Retinal pigment epithelial cell (primary cell): ENCODE measurements around the gene CCDC134.

ENCODE experiments used
- DNase-seq: peaks from one replicate; pipeline ENCODE4 v3.0.0-alpha.2; 2010; ENCODE audit warnings: low read depth
- H3K4me3 ChIP-seq: 2 replicates; pipeline ENCODE4 v1.5.1; 2011; ENCODE audit warnings: mild to moderate bottlenecking, low read length, control low read depth, moderate library complexity
- TF ChIP-seq, protein P1 (sequence below): conservative IDR thresholded peaks from 2 replicates; pipeline ENCODE4 v1.5.1; 2011; ENCODE audit warnings: low read depth, low read length, control low read depth, inconsistent platforms

CCDC134 gene

GRCh38 chr22:41800348-41801146, at the start of gene CCDC134:
CCDC134 (plus strand) TSS chr22:41800679; CDS start chr22:41808891, 8,212 bp downstream.
- peak within 1 kb of the TSS; percentile 93 for H3K4me3 ChIP-seq
- peak; percentile 25 for DNase-seq
- TF ChIP-seq, protein P1, sequence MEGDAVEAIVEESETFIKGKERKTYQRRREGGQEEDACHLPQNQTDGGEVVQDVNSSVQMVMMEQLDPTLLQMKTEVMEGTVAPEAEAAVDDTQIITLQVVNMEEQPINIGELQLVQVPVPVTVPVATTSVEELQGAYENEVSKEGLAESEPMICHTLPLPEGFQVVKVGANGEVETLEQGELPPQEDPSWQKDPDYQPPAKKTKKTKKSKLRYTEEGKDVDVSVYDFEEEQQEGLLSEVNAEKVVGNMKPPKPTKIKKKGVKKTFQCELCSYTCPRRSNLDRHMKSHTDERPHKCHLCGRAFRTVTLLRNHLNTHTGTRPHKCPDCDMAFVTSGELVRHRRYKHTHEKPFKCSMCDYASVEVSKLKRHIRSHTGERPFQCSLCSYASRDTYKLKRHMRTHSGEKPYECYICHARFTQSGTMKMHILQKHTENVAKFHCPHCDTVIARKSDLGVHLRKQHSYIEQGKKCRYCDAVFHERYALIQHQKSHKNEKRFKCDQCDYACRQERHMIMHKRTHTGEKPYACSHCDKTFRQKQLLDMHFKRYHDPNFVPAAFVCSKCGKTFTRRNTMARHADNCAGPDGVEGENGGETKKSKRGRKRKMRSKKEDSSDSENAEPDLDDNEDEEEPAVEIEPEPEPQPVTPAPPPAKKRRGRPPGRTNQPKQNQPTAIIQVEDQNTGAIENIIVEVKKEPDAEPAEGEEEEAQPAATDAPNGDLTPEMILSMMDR, result no peak

DNA sequence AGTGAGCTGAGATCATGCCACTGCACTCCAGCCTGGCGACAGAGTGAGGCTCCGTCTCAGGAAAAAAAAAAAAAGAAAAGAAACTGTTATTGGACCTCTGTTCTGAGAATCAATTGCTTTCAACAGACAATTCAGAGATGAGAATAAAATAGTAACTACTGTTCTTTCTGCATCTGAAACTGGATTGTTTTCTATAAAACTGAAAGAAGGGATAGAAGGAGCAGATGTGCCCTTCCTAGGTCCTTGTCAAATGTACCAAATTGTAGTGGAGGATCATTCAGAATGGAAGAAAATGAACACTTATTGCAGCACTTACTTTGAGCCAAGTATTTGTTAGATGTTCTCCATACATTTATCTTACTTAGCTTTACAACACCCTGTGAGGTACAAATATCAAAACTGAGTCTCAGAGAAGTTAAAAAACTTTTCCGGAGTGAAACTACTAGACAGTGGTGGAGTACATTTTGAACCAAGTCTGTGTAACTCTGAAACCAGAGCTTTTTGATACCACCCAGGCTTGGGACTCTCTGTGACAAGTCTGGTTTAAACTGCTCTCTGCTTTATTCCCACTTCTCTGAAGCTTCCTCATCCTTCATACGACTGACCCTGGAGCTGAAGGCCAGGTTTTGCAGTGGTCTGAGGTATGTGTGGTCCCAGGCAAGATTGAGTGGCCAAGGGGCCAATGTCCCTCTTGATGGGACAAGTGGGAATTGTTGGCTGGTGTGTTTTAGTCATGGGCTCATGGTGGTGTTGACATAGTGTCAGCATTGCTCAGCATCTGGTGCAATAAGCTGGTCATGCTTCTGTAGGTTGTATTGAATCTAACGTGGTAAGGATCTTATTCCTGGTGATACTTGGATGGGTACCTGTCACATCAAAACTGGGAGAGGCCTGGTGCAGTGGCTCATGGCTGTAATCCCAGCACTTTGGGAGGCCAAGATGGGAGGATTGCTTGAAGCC, 48.2 kb upstream of the CCDC134 start:
- no peak overlapping the region for H3K4me3 ChIP-seq
- TF ChIP-seq, protein P1, result no peak
- DNase-seq, result no peak

DNA sequence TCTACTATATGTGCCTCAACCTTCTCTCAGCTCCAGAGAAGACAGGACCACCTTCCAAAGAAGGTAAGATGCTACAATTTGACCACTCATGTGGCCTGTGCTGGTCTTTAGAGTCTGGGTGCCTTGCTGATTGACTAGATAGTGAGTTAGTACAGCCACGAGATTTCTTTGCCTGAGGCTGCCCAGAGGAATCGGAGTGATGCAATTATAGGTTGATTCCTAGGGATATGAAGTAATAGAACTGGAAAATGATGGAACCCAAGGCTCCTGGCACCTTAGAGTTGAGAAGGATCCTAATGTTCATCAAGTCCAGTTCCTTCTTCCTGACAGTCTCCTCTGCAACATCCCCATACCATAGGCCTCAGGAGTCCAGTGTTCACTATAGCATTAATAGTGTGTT, 46.5 kb upstream of the CCDC134 start:
- TF ChIP-seq, protein P1, result no peak
- H3K4me3 ChIP-seq, result no peak overlapping the region

DNA sequence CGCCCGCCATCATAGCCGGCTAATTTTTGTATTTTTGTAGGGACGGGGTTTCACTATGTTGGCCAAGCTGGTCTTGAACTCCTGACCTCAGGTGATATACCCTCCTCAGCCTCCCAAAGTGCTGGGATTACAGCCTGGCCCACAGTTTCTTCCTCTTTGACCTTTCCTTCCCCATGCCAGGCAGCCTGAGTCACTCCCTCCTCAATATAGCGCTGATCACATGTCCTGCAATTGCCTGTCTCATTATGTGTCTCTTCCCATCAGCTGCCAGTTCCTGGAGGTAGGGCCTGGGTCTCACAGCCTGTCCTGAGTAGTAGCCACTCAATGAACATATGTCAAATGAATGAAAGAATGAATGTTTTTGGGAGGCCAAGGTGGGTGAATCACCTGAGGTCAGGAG, 43.0 kb upstream of the CCDC134 start:
- no peak for DNase-seq
- H3K4me3 ChIP-seq, result no peak overlapping the region
- TF ChIP-seq, protein P1, result no peak

More for the DNA sequence above, 46.5 kb upstream of the CCDC134 start:
- DNase-seq, result no peak

GRCh38 chr22:41758231-41758630, 42.2 kb upstream of the CCDC134 start:
- TF ChIP-seq, protein P1, result no peak
- no peak for DNase-seq
- H3K4me3 ChIP-seq, result no peak overlapping the region

DNA sequence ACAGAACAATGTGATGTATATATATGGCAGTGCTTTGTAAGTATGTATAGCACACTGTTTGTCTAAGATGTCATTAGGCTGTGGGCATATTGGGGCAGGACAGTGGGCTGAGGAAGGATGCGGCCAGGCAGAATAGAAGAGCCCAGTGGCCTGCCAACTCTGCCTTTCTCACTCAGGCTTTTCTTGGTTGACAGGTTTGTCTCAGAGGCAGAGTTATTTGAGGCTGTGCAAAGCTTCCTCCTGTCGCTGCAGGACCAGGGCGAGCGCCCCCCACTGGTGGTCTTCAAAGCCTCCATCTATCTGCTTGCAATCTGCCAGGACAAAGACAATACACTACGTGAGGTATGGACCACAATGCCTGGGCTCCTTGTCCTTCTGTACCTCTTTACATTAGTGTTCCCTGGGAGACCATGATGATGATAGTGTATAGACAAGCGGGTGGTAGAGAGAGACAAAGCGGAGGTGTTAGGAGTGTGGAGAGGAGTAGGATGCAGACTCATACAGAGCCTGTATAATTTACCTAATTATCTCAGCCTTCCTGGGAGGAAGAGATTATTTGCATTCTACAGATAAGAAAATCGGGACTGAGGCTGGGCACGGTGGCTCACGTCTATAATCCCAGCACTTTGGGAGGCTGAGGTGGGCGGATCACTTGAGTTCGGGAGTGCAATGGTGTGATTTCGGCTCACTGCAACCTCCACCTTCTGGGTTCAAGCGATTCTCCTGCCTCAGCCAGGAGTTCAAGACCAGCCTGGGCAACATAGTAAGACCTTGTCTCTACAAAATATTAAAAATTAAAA, 37.3 kb upstream of the CCDC134 start:
- TF ChIP-seq, protein P1, result peak; percentile 61
- H3K4me3 ChIP-seq, result no peak overlapping the region
- DNase-seq, result no peak
